ENCODE measurements around the gene ARSB.

Gene ARSB

DNA sequence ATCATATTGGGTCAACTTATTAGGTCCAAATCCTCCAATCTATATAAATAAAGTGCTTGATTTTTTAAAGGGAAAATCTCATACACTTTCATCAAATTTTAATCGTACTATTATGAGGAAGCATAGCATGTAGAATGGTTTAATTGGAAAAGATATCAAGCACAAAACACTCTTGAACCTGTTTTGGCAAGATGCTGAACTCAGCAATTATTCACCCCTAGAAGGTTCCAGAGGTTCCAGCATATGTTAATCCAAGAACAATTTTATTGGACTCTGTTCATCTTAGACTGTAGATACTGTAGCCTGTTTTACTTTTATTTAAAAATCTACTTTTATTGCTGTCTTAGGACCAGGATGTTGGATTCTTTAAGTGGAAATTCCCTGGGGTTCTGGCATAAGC lies 244.1 kb downstream of the ARSB start:
- Histone ChIP-seq H3F3A (ENCODE audit: control insufficient read depth, insufficient read depth) (no peaks in the 10 kb centered on the region), H3K4me1 (ENCODE audit: control insufficient read depth, low read length) (peaks cover 4% of the 10 kb centered on the region), H3K27ac (ENCODE audit: low read depth, low read length) (no peak overlapping the region), H3K36me3 (ENCODE audit: control insufficient read depth, low read length) (no peaks in the 10 kb centered on the region), H4K20me1 (ENCODE audit: control insufficient read depth, insufficient read depth, low read depth, low read length) (no peaks in the 10 kb centered on the region), H3K79me2 (ENCODE audit: control insufficient read depth, low read length) (no peaks in the 10 kb centered on the region), H3K9me2 (replicated peaks; ENCODE audit: control insufficient read depth, low read length) (no peaks in the 10 kb centered on the region), H3K9me3 (ENCODE audit: control insufficient read depth, insufficient read depth, low read length) (no peaks in the 10 kb centered on the region), H3K4me3 (ENCODE audit: low read length) (no peak overlapping the region), H3K4me2 (ENCODE audit: low read length) (no peak overlapping the region), H3K27me3 (ENCODE audit: control insufficient read depth, low read length) (no peaks in the 10 kb centered on the region)
- no peak for TF ChIP-seq EZH2phosphoT487 (IDR thresholded peaks at IDR 0.05; ENCODE audit: borderline replicate concordance, low read length)
- TF ChIP-seq, protein P1, sequence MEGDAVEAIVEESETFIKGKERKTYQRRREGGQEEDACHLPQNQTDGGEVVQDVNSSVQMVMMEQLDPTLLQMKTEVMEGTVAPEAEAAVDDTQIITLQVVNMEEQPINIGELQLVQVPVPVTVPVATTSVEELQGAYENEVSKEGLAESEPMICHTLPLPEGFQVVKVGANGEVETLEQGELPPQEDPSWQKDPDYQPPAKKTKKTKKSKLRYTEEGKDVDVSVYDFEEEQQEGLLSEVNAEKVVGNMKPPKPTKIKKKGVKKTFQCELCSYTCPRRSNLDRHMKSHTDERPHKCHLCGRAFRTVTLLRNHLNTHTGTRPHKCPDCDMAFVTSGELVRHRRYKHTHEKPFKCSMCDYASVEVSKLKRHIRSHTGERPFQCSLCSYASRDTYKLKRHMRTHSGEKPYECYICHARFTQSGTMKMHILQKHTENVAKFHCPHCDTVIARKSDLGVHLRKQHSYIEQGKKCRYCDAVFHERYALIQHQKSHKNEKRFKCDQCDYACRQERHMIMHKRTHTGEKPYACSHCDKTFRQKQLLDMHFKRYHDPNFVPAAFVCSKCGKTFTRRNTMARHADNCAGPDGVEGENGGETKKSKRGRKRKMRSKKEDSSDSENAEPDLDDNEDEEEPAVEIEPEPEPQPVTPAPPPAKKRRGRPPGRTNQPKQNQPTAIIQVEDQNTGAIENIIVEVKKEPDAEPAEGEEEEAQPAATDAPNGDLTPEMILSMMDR (IDR thresholded peaks at IDR 0.05; ENCODE audit: low read depth, low read length, poor library complexity, severe bottlenecking) = no peak

DNA sequence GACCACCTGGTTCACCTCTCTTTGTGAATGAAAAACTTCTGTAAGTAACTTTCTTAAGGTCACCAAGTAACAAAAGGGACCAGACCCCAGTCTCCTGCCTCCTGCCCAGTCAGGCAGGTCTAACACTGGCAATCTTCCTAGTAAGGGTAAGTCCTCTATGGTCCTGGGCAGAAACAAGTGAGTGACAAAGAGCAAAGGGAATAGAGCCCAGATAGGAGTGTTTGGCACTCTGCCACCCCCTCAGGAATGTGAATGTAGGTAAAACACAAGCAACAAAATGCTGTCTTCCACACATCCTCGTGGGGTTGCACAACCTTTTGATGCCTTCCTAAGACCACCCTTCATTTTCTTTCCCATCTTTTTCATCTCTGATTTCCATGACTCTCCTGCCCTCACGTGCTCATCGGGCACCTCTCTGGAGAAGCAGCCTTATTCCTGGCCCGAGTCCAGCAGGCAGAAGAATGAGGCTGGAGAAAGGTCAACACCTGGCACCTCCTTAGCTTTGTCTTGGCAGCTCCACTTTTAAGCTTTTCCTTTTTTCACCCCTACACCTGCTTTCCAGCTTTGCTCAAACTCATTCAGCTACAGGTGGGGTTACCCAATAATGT lies 246.3 kb downstream of the ARSB start:
- no peaks in the 10 kb centered on the region for H4K20me1 ChIP-seq (ENCODE audit: control insufficient read depth, insufficient read depth, low read depth, low read length)
- H3K79me2 ChIP-seq (ENCODE audit: control insufficient read depth, low read length) = no peaks in the 10 kb centered on the region
- no peaks in the 10 kb centered on the region for H3F3A ChIP-seq (ENCODE audit: control insufficient read depth, insufficient read depth)
- no peaks in the 10 kb centered on the region for H3K9me3 ChIP-seq (ENCODE audit: control insufficient read depth, insufficient read depth, low read length)
- no peaks in the 10 kb centered on the region for H3K36me3 ChIP-seq (ENCODE audit: control insufficient read depth, low read length)
- no peak overlapping the region for H3K27ac ChIP-seq (ENCODE audit: low read depth, low read length)
- TF ChIP-seq, protein P1 (IDR thresholded peaks at IDR 0.05; ENCODE audit: low read depth, low read length, poor library complexity, severe bottlenecking) = no peak
- TF ChIP-seq EZH2phosphoT487 (IDR thresholded peaks at IDR 0.05; ENCODE audit: borderline replicate concordance, low read length) = no peak
- H3K4me3 ChIP-seq (ENCODE audit: low read length) = no peak overlapping the region
- H3K9me2 ChIP-seq (replicated peaks; ENCODE audit: control insufficient read depth, low read length) = no peaks in the 10 kb centered on the region
- peaks cover 17% of the 10 kb centered on the region for H3K4me1 ChIP-seq (ENCODE audit: control insufficient read depth, low read length)
- no peaks in the 10 kb centered on the region for H3K27me3 ChIP-seq (ENCODE audit: control insufficient read depth, low read length)
- no peak overlapping the region for H3K4me2 ChIP-seq (ENCODE audit: low read length)

DNA sequence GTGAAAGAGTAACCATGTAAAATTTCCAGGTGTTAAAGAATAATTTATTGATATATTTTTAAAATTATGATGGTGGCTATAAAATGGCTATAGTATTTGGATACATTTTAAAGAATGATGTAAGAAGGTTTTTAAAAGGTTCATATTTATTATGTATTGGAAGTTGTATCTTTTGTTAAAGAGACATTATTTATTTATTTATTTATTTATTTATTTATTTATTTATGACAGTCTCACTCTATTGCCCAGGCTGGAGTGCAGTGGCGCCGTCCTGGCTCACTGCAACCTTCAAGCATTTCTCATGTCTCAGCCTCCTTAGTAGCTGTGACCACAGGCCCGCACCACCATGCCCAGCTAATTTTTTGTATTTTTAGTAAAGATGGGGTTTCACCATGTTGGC lies 247.0 kb downstream of the ARSB start:
- Histone ChIP-seq H3K4me3 (ENCODE audit: low read length) (no peak overlapping the region), H3K36me3 (ENCODE audit: control insufficient read depth, low read length) (no peaks in the 10 kb centered on the region), H3K4me1 (ENCODE audit: control insufficient read depth, low read length) (peaks cover 24% of the 10 kb centered on the region), H3K9me2 (replicated peaks; ENCODE audit: control insufficient read depth, low read length) (no peaks in the 10 kb centered on the region), H3K27me3 (ENCODE audit: control insufficient read depth, low read length) (no peaks in the 10 kb centered on the region), H3F3A (ENCODE audit: control insufficient read depth, insufficient read depth) (peaks cover 3% of the 10 kb centered on the region; the same call in 1 of the 2 replicates), H3K79me2 (ENCODE audit: control insufficient read depth, low read length) (no peaks in the 10 kb centered on the region), H3K27ac (ENCODE audit: low read depth, low read length) (no peak overlapping the region), H3K9me3 (ENCODE audit: control insufficient read depth, insufficient read depth, low read length) (no peaks in the 10 kb centered on the region), H4K20me1 (ENCODE audit: control insufficient read depth, insufficient read depth, low read depth, low read length) (no peaks in the 10 kb centered on the region), H3K4me2 (ENCODE audit: low read length) (no peak overlapping the region)
- TF ChIP-seq EZH2phosphoT487 (IDR thresholded peaks at IDR 0.05; ENCODE audit: borderline replicate concordance, low read length) = no peak
- TF ChIP-seq, protein P1 (IDR thresholded peaks at IDR 0.05; ENCODE audit: low read depth, low read length, poor library complexity, severe bottlenecking) = no peak
